Measurements from ENCODE around the gene EXOC2. TPM values are rescaled to one million over a fixed set of nuclear protein-coding genes. Genes with fewer than 3 reads are reported as not detected.
A peak's percentile ranks its signal among the peaks of the same experiment; 100 is the strongest.

Gene EXOC2
- total and polyA plus RNA-seq, 10 of the 15 experiments (the other 5 are each of a cell fraction or from before 2014, with no cell fraction given), result 8.7 to 32.8 (median 20.7) TPM

- TF ChIP-seq RBBP5 (conservative IDR thresholded peaks at IDR 0.05) (no peak), RB1 (IDR thresholded peaks at IDR 0.05; ENCODE audit: borderline replicate concordance) (peak; percentile 89), YBX1 (IDR thresholded peaks at IDR 0.05) (no peak)
These were observed at the start of gene EXOC2 (continued) for GRCh38 chr6:692858-693722.

- 67% methylated on average over 5 of the region's 5 CpGs for WGBS (ENCODE audit: insufficient coverage, insufficient replicate concordance, low lambda C conversion rate, missing lambda C conversion rate)
- ChIA-PET SMC1A (ENCODE audit: uncharacterized antibody, unreplicated experiment) (interaction anchor here (0.6 to 1.4 kb wide), 2 partner anchors 17 to 439 kb away, joined by 3 to 4 read pairs; no protein-coding TSS in a partner anchor), POLR2A (no interaction called here), RAD21 (ENCODE audit: unreplicated experiment) (no interaction called here), CTCF (interaction anchor here (0.7 to 1.3 kb wide), 2 partner anchors 20 to 21 kb away, joined by 3 to 7 read pairs; no protein-coding TSS in a partner anchor)
- intact Hi-C loops (cut with micrococcal nuclease; ENCODE audit: unreplicated experiment) (no loop called here), in situ Hi-C loops (cut with MboI) (no loop called here)
- Histone ChIP-seq H2AFZ (ENCODE audit: control insufficient read depth, low read depth, low read length) (no peak overlapping the region), H3K4me1 (ENCODE audit: control insufficient read depth, insufficient read depth, low read length) (no peaks in the 10 kb centered on the region), H4K20me1 (ENCODE audit: control insufficient read depth, insufficient read depth) (no peaks in the 10 kb centered on the region), H3K4me3 (no peak overlapping the region), H3K27ac (ENCODE audit: control insufficient read depth, insufficient read depth) (no peak overlapping the region), H3K9me3 (replicated peaks; ENCODE audit: control insufficient read depth, insufficient read depth, low read length) (no peaks in the 10 kb centered on the region; the same call in 2 of the 3 replicates), H3K79me2 (ENCODE audit: control insufficient read depth, insufficient read depth, low read length) (no peaks in the 10 kb centered on the region), H3K9ac (ENCODE audit: control insufficient read depth, insufficient read depth, low read length) (no peak overlapping the region), H3K27me3 (replicated peaks in 1 of 2; ENCODE audit: control insufficient read depth in 2 of 2, insufficient read depth in 2 of 2, low read length in 1 of 2) (no peaks in the 10 kb centered on the region), H3K36me3 (ENCODE audit: control insufficient read depth in 2 of 2, insufficient read depth in 2 of 2, low read length in 1 of 2) (no peaks in the 10 kb centered on the region), H3K4me2 (ENCODE audit: control insufficient read depth, insufficient read depth) (no peak overlapping the region)
- no peak for FAIRE-seq
- BruUV-seq (replicated peaks), result no TSS peak
- no peak for DNase-seq (ENCODE audit: low read depth, low spot score)
- peak; percentile 30; the same call in 2 of the 3 replicates for ATAC-seq
- TF ChIP-seq ZNF687 (IDR thresholded peaks at IDR 0.05) (no peak), IRF4 (IDR thresholded peaks at IDR 0.05; ENCODE audit: low read depth, low read length) (0 out of 2 replicates have a peak, but pooled peaks have one; percentile 18), MTA2 (IDR thresholded peaks at IDR 0.05; ENCODE audit: low read depth) (no peak), JUNB (IDR thresholded peaks at IDR 0.05) (peak; percentile 83), SREBF1 (IDR thresholded peaks at IDR 0.05; ENCODE audit: low read length) (no peak), MYB (IDR thresholded peaks at IDR 0.05; ENCODE audit: borderline replicate concordance, low read depth, low read length) (no peak), NFXL1 (IDR thresholded peaks at IDR 0.05; ENCODE audit: borderline replicate concordance) (no peak), RCOR1 (conservative IDR thresholded peaks at IDR 0.05; ENCODE audit: low read depth, low read length) (no peak), NR2C2 (IDR thresholded peaks at IDR 0.05; ENCODE audit: borderline replicate concordance, control insufficient read depth, insufficient read length, low read depth) (no peak), YY1 (IDR thresholded peaks at IDR 0.05; ENCODE audit: low read depth, low read length) (0 out of 2 replicates have a peak, but pooled peaks have one; percentile 36), SREBF2 (IDR thresholded peaks at IDR 0.05; ENCODE audit: low read length) (no peak), FOXM1 (IDR thresholded peaks at IDR 0.05; ENCODE audit: low read depth, low read length) (no peak)
- TF ChIP-seq, protein P1, sequence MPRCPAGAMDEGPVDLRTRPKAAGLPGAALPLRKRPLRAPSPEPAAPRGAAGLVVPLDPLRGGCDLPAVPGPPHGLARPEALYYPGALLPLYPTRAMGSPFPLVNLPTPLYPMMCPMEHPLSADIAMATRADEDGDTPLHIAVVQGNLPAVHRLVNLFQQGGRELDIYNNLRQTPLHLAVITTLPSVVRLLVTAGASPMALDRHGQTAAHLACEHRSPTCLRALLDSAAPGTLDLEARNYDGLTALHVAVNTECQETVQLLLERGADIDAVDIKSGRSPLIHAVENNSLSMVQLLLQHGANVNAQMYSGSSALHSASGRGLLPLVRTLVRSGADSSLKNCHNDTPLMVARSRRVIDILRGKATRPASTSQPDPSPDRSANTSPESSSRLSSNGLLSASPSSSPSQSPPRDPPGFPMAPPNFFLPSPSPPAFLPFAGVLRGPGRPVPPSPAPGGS (IDR thresholded peaks at IDR 0.05; ENCODE audit: borderline replicate concordance, insufficient read depth, low read depth, low read length, poor library complexity, severe bottlenecking), result no peak
These were observed 48.7 kb upstream of the EXOC2 start for GRCh38 chr6:741410-742339.
